Parathyroid adenoma (tissue), 2 donors: ENCODE data around the gene AATF.

Source experiments
- H2AFZ ChIP-seq: fragments of 300-600 bp; sonication (generic); one replicate; pipeline ENCODE4 v1.7.0; 2017; ENCODE audit warnings: antibody characterized with exemption, mild to moderate bottlenecking
- H3K27ac ChIP-seq: fragments of 300-600 bp; sonication (generic); one replicate; pipeline ENCODE4 v1.7.0; 2017
- H3K27me3 ChIP-seq: fragments of 300-600 bp; sonication (generic); one replicate; pipeline ENCODE4 v1.7.0; 2017; ENCODE audit warnings: low read length; ENCODE audit not compliant: control insufficient read depth, insufficient read depth
- H3K36me3 ChIP-seq: fragments of 300-600 bp; sonication (generic); one replicate; pipeline ENCODE4 v1.7.0; 2017; ENCODE audit warnings: low read length; ENCODE audit not compliant: control insufficient read depth, insufficient read depth
- H3K4me1 ChIP-seq: fragments of 300-600 bp; sonication (generic); one replicate; pipeline ENCODE4 v1.7.0; 2017; ENCODE audit warnings: control low read depth
- H3K4me2 ChIP-seq: fragments of 300-600 bp; sonication (generic); one replicate; pipeline ENCODE4 v1.7.0; 2017; ENCODE audit warnings: low read length
- H3K4me3 ChIP-seq: fragments of 300-600 bp; sonication (generic); one replicate; pipeline ENCODE4 v1.7.0; 2017; ENCODE audit warnings: low read depth, low read length
- H3K79me2 ChIP-seq: fragments of 300-600 bp; sonication (generic); one replicate; pipeline ENCODE4 v1.7.0; 2017; ENCODE audit warnings: control low read depth
- H3K9ac ChIP-seq: fragments of 300-600 bp; sonication (generic); one replicate; pipeline ENCODE4 v1.7.0; 2017; ENCODE audit warnings: mild to moderate bottlenecking
- H3K9me3 ChIP-seq: fragments of 300-600 bp; sonication (generic); one replicate; pipeline ENCODE4 v1.7.0; 2017; ENCODE audit warnings: low read length; ENCODE audit not compliant: control insufficient read depth
- CTCF ChIP-seq: fragments of 300-600 bp; sonication (generic); IDR thresholded peaks from one replicate; pipeline ENCODE4 v1.7.0; 2017; ENCODE audit warnings: antibody characterized with exemption, mild to moderate bottlenecking
- donor health status: primary hyperparathyroidism.

AATF gene

GRCh38 chr17:36951084-36951789, 2.5 kb downstream of the AATF start:
- no peaks in the 10 kb centered on the region for H3K4me1 ChIP-seq
- H3K4me3 ChIP-seq = no peak overlapping the region
- H3K4me2 ChIP-seq = no peak overlapping the region
- H3K27ac ChIP-seq = no peak overlapping the region
- no peak for TF ChIP-seq CTCF
- no peak overlapping the region for H3K9ac ChIP-seq
- no peaks in the 10 kb centered on the region for H3K79me2 ChIP-seq
- peaks cover 2% of the 10 kb centered on the region for H3K27me3 ChIP-seq
- H2AFZ ChIP-seq = no peak overlapping the region
- no peaks in the 10 kb centered on the region for H3K9me3 ChIP-seq
- no peaks in the 10 kb centered on the region for H3K36me3 ChIP-seq

- Histone ChIP-seq H3K4me3 (no peak overlapping the region), H3K27me3 (no peaks in the 10 kb centered on the region), H2AFZ (no peak overlapping the region), H3K36me3 (no peaks in the 10 kb centered on the region), H3K9me3 (no peaks in the 10 kb centered on the region), H3K27ac (no peak overlapping the region), H3K4me1 (no peaks in the 10 kb centered on the region), H3K79me2 (no peaks in the 10 kb centered on the region), H3K4me2 (no peak overlapping the region), H3K9ac (no peak overlapping the region)
- no peak for TF ChIP-seq CTCF
These were observed 22.8 kb downstream of the AATF start for GRCh38 chr17:36971508-36971907.

- Histone ChIP-seq H3K27me3 (no peaks in the 10 kb centered on the region), H3K4me3 (no peak overlapping the region), H3K4me1 (no peaks in the 10 kb centered on the region), H3K79me2 (no peaks in the 10 kb centered on the region), H3K9me3 (no peaks in the 10 kb centered on the region), H2AFZ (no peak overlapping the region), H3K9ac (no peak overlapping the region), H3K4me2 (no peak overlapping the region), H3K27ac (no peak overlapping the region), H3K36me3 (no peaks in the 10 kb centered on the region)
- no peak for TF ChIP-seq CTCF
These were observed 23.5 kb downstream of the AATF start for GRCh38 chr17:36972186-36972700.

GRCh38 chr17:36972905-36973304, 24.2 kb downstream of the AATF start:
- Histone ChIP-seq H3K36me3 (no peaks in the 10 kb centered on the region), H3K9me3 (no peaks in the 10 kb centered on the region), H3K27ac (no peak overlapping the region), H3K4me1 (no peaks in the 10 kb centered on the region), H2AFZ (no peak overlapping the region), H3K27me3 (no peaks in the 10 kb centered on the region), H3K4me2 (no peak overlapping the region), H3K9ac (no peak overlapping the region), H3K4me3 (no peak overlapping the region), H3K79me2 (no peaks in the 10 kb centered on the region)
- no peak for TF ChIP-seq CTCF

DNA sequence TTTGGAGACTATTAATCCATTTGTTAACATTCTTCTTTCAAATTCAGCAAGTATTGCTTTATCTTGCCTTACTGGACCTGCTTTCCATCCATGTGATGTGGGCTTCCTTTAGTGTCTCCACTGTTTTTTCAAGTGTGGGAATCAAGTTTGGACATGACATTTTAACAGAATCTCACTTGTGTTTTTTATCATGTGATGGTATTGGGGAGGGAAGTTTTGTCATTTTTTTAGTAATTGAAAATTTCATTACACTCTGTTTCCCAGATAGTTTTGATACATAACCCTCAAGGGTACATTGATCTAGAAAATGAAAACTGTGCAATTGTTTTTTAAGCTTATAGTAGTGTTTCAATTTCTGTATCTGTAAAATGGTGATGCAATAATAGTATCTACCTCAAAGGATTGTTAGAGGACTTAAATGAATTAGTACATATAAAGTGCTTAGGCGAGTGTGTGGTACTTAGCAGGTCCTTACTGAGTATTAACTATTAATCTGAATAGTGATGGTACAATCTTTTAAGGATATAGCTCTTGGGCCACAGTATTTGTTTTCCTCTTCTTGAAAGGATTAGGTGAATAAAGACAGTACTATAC, 27.3 kb downstream of the AATF start:
- Histone ChIP-seq H3K79me2 (no peaks in the 10 kb centered on the region), H3K27me3 (no peaks in the 10 kb centered on the region), H3K27ac (no peak overlapping the region), H3K4me2 (no peak overlapping the region), H3K4me1 (no peaks in the 10 kb centered on the region), H3K4me3 (no peak overlapping the region), H3K36me3 (no peaks in the 10 kb centered on the region), H3K9me3 (no peaks in the 10 kb centered on the region), H3K9ac (no peak overlapping the region), H2AFZ (no peak overlapping the region)
- no peak for TF ChIP-seq CTCF
